ENCODE data around the gene PTPRG.

GRCh38 chr3:61761694-61762430 lies 200.5 kb downstream of the PTPRG start:
- no peak for TF ChIP-seq CTCF (IDR thresholded peaks at IDR 0.05)
- no peak for TF ChIP-seq POLR2A (IDR thresholded peaks at IDR 0.05)
